Liver (tissue), 3 donors: ENCODE data around the gene WWOX.

Source experiments
- FOXA1 ChIP-seq: IDR thresholded peaks from 2 replicates; pipeline ENCODE4 v1.6.1; 2016; ENCODE audit warnings: antibody characterized with exemption
- GABPA ChIP-seq, 2 donors: IDR thresholded peaks in 1 of 2; conservative IDR thresholded peaks in 1 of 2; 2 replicates each; pipeline ENCODE4 v1.6.1; 2016; ENCODE audit warnings: antibody characterized with exemption in 2 of 2, mild to moderate bottlenecking in 1 of 2, moderate library complexity in 1 of 2
- HNF4G ChIP-seq: IDR thresholded peaks from 2 replicates; pipeline ENCODE4 v1.6.1; 2016; ENCODE audit warnings: antibody characterized with exemption
- JUND ChIP-seq, 2 donors: IDR thresholded peaks; 2 replicates each; pipeline ENCODE4 v1.6.1; 2016; ENCODE audit warnings: antibody characterized with exemption in 2 of 2
- RAD21 ChIP-seq, 2 donors: IDR thresholded peaks; 2 replicates each; pipeline ENCODE4 v1.6.1; 2016; ENCODE audit warnings: antibody characterized with exemption in 2 of 2, mild to moderate bottlenecking in 2 of 2
- SP1 ChIP-seq: IDR thresholded peaks from 2 replicates; pipeline ENCODE4 v1.6.1; 2018; ENCODE audit warnings: antibody characterized with exemption, mild to moderate bottlenecking
- TAF1 ChIP-seq: conservative IDR thresholded peaks from 2 replicates; pipeline ENCODE4 v1.6.1; 2016; ENCODE audit warnings: antibody characterized with exemption, mild to moderate bottlenecking
- YY1 ChIP-seq: IDR thresholded peaks from 2 replicates; pipeline ENCODE4 v1.6.1; 2016; ENCODE audit warnings: antibody characterized with exemption, mild to moderate bottlenecking
- TF ChIP-seq, protein P1 (sequence below): fragments of 150-350 bp; IDR thresholded peaks from 2 replicates; pipeline ENCODE4 v1.5.1; 2017; ENCODE audit warnings: improper control_type of control experiment, low read depth, low read length; ENCODE audit not compliant: missing input control
- TF ChIP-seq, protein P2 (sequence below): IDR thresholded peaks from 2 replicates; pipeline ENCODE4 v1.6.1; 2016; ENCODE audit warnings: antibody characterized with exemption
- TF ChIP-seq, protein P3 (sequence below): IDR thresholded peaks from 2 replicates; pipeline ENCODE4 v1.6.1; 2016; ENCODE audit warnings: antibody characterized with exemption
- TF ChIP-seq, protein P4 (sequence below): IDR thresholded peaks from 2 replicates; pipeline ENCODE4 v1.6.1; 2016; ENCODE audit warnings: antibody characterized with exemption, mild to moderate bottlenecking
- TF ChIP-seq, protein P5 (sequence below): IDR thresholded peaks from 2 replicates; pipeline ENCODE4 v1.6.1; 2016; ENCODE audit warnings: antibody characterized with exemption
- donor health status: healthy.
- donor health status: healthy.

DNA sequence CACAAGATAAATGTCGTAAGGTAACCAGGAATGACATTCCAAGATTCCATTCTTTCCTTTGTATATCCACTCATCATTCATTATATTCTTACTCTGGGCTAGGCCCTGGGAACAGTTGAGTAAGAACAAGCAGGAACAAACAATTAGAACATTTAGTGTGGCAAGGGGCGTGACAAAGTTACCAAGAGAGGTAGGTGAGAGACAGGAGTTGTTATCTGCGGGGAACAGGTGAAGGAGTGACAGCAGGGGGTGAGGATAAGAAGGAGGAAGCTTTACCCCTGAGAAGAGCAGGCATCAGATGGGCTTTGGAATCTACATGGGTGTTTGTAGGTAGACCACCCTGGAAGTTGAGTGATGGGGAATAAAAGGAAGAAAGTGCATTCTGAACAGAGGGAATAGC lies 568.9 kb downstream of the WWOX start:
- TF ChIP-seq, protein P1, sequence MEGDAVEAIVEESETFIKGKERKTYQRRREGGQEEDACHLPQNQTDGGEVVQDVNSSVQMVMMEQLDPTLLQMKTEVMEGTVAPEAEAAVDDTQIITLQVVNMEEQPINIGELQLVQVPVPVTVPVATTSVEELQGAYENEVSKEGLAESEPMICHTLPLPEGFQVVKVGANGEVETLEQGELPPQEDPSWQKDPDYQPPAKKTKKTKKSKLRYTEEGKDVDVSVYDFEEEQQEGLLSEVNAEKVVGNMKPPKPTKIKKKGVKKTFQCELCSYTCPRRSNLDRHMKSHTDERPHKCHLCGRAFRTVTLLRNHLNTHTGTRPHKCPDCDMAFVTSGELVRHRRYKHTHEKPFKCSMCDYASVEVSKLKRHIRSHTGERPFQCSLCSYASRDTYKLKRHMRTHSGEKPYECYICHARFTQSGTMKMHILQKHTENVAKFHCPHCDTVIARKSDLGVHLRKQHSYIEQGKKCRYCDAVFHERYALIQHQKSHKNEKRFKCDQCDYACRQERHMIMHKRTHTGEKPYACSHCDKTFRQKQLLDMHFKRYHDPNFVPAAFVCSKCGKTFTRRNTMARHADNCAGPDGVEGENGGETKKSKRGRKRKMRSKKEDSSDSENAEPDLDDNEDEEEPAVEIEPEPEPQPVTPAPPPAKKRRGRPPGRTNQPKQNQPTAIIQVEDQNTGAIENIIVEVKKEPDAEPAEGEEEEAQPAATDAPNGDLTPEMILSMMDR, result no peak
- TF ChIP-seq, protein P2, sequence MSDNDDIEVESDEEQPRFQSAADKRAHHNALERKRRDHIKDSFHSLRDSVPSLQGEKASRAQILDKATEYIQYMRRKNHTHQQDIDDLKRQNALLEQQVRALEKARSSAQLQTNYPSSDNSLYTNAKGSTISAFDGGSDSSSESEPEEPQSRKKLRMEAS, result no peak
- TF ChIP-seq, protein P3, sequence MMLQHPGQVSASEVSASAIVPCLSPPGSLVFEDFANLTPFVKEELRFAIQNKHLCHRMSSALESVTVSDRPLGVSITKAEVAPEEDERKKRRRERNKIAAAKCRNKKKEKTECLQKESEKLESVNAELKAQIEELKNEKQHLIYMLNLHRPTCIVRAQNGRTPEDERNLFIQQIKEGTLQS, result no peak
- no peak for TF ChIP-seq TAF1
- TF ChIP-seq JUND (IDR thresholded peaks at IDR 0.05), result no peak
- TF ChIP-seq, protein P4, sequence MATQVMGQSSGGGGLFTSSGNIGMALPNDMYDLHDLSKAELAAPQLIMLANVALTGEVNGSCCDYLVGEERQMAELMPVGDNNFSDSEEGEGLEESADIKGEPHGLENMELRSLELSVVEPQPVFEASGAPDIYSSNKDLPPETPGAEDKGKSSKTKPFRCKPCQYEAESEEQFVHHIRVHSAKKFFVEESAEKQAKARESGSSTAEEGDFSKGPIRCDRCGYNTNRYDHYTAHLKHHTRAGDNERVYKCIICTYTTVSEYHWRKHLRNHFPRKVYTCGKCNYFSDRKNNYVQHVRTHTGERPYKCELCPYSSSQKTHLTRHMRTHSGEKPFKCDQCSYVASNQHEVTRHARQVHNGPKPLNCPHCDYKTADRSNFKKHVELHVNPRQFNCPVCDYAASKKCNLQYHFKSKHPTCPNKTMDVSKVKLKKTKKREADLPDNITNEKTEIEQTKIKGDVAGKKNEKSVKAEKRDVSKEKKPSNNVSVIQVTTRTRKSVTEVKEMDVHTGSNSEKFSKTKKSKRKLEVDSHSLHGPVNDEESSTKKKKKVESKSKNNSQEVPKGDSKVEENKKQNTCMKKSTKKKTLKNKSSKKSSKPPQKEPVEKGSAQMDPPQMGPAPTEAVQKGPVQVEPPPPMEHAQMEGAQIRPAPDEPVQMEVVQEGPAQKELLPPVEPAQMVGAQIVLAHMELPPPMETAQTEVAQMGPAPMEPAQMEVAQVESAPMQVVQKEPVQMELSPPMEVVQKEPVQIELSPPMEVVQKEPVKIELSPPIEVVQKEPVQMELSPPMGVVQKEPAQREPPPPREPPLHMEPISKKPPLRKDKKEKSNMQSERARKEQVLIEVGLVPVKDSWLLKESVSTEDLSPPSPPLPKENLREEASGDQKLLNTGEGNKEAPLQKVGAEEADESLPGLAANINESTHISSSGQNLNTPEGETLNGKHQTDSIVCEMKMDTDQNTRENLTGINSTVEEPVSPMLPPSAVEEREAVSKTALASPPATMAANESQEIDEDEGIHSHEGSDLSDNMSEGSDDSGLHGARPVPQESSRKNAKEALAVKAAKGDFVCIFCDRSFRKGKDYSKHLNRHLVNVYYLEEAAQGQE, result no peak
- TF ChIP-seq FOXA1, result no peak
- no peak for TF ChIP-seq RAD21 (IDR thresholded peaks at IDR 0.05)
- no peak for TF ChIP-seq GABPA (IDR thresholded peaks at IDR 0.05 in 1 of 2, conservative IDR thresholded peaks at IDR 0.05 in 1 of 2)
- no peak for TF ChIP-seq SP1
- TF ChIP-seq YY1, result no peak
- TF ChIP-seq, protein P5, sequence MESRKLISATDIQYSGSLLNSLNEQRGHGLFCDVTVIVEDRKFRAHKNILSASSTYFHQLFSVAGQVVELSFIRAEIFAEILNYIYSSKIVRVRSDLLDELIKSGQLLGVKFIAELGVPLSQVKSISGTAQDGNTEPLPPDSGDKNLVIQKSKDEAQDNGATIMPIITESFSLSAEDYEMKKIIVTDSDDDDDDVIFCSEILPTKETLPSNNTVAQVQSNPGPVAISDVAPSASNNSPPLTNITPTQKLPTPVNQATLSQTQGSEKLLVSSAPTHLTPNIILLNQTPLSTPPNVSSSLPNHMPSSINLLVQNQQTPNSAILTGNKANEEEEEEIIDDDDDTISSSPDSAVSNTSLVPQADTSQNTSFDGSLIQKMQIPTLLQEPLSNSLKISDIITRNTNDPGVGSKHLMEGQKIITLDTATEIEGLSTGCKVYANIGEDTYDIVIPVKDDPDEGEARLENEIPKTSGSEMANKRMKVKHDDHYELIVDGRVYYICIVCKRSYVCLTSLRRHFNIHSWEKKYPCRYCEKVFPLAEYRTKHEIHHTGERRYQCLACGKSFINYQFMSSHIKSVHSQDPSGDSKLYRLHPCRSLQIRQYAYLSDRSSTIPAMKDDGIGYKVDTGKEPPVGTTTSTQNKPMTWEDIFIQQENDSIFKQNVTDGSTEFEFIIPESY, result no peak
- no peak for TF ChIP-seq HNF4G
